GM19372 (cell line): ENCODE results near the gene TSPOAP1.

ENCODE experiments used
- ATAC-seq: cut with Tn5 transposase; IDR thresholded peaks from one replicate; pipeline ENCODE4 v1.9.1; 2021; ENCODE audit warnings: mild to moderate bottlenecking, low read depth, moderate library complexity; ENCODE audit not compliant: unreplicated experiment

The TSPOAP1 gene

GRCh38 chr17:58267347-58268324 lies 61.0 kb downstream of the TSPOAP1 start:
- no peak for ATAC-seq

GRCh38 chr17:58265902-58266875 lies 62.4 kb downstream of the TSPOAP1 start:
- ATAC-seq = no peak

GRCh38 chr17:58265271-58265670 lies 63.3 kb downstream of the TSPOAP1 start:
- ATAC-seq = no peak

GRCh38 chr17:58264407-58265103 lies 64.0 kb downstream of the TSPOAP1 start:
- ATAC-seq = no peak

- ATAC-seq = no peak
These were observed 64.8 kb downstream of the TSPOAP1 start for GRCh38 chr17:58263773-58264172.

GRCh38 chr17:58262149-58262548 lies 66.4 kb downstream of the TSPOAP1 start:
- no peak for ATAC-seq

GRCh38 chr17:58254803-58255202 lies 73.8 kb downstream of the TSPOAP1 start:
- no peak for ATAC-seq

- no peak for ATAC-seq
These were observed 75.5 kb downstream of the TSPOAP1 start for GRCh38 chr17:58253082-58253481.

- ATAC-seq = no peak
These were observed 76.5 kb downstream of the TSPOAP1 start for GRCh38 chr17:58252141-58252540.
